WERI-Rb-1 (cell line): ENCODE data around the gene TK1.
A peak's percentile ranks its signal among the peaks of the same experiment; 100 is the strongest.

Experiments
- DNase-seq: peaks from one replicate; pipeline ENCODE4 v3.0.0-alpha.2; 2020
- H3K27ac ChIP-seq: fragments of 250-450 bp; sonication (Bioruptor Pico); 2 replicates; pipeline ENCODE4 v1.5.1; 2020; ENCODE audit warnings: mild to moderate bottlenecking, moderate library complexity
- H3K27me3 ChIP-seq: fragments of 250-450 bp; sonication (Bioruptor Pico); 2 replicates; pipeline ENCODE4 v1.5.1; 2021; ENCODE audit warnings: mild to moderate bottlenecking, low read depth, moderate library complexity; ENCODE audit not compliant: insufficient read depth, severe bottlenecking
- H3K36me3 ChIP-seq: fragments of 250-450 bp; sonication (Bioruptor Pico); 2 replicates; pipeline ENCODE4 v1.5.1; 2020; ENCODE audit warnings: mild to moderate bottlenecking, moderate library complexity
- H3K4me3 ChIP-seq: 2 replicates; pipeline ENCODE4 v1.5.1; 2011; ENCODE audit warnings: low read depth, mild to moderate bottlenecking, control low read depth, low read length
- H3K9me3 ChIP-seq: fragments of 250-450 bp; sonication (Bioruptor Pico); 2 replicates; pipeline ENCODE4 v1.5.1; 2021; ENCODE audit warnings: mild to moderate bottlenecking, moderate library complexity; ENCODE audit not compliant: severe bottlenecking
- TF ChIP-seq, protein P1 (sequence below): IDR thresholded peaks from 2 replicates; pipeline ENCODE4 v1.5.1; 2011; ENCODE audit warnings: low read depth, mild to moderate bottlenecking, control low read depth, inconsistent platforms, low read length

Gene TK1

DNA sequence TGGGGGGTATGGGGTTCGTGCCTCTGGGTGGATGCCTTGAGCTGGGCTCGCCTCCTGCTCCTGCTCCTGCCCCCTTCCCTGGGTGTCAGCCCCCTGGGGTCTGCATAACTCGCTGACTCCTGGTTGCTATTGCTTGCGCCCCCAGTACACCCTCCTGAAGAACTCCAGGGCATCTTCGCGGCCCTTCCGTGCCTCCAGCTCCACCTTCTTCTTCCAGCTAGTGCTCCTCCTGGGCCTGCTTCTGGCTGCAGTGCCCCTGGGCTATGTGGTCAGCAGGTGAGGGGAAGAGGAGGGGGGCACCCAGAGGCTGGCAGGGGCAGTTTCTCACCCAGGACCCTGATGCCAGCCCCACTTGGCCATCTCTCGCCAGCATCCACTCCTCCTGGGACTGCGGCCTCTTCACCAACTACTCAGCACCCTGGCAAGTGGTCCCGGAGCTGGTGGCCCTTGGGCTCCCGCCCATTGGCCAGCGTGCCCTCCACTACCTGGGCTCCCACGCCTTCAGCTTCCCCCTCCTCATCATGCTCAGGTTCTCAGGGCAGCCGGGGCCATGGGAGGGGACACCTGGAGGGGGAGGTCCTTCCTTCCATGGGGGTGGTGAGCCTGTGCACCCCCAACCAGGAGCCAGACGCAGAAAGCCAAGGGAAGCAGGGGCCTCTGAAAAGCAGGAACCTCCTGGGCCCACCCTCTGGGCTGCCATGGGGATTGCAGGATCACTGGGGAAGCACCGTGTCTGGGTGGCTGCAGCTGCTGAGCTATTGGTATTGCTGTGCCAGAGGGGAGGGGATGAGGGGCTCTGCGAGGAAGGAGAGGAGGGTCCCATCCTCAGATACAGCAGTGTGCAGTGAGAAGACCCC lies 48.4 kb downstream of the TK1 start:
- no peaks in the 10 kb centered on the region for H3K9me3 ChIP-seq
- no peaks in the 10 kb centered on the region for H3K36me3 ChIP-seq
- H3K27me3 ChIP-seq, result no peaks in the 10 kb centered on the region
- peak; percentile 25 for DNase-seq
- TF ChIP-seq, protein P1, sequence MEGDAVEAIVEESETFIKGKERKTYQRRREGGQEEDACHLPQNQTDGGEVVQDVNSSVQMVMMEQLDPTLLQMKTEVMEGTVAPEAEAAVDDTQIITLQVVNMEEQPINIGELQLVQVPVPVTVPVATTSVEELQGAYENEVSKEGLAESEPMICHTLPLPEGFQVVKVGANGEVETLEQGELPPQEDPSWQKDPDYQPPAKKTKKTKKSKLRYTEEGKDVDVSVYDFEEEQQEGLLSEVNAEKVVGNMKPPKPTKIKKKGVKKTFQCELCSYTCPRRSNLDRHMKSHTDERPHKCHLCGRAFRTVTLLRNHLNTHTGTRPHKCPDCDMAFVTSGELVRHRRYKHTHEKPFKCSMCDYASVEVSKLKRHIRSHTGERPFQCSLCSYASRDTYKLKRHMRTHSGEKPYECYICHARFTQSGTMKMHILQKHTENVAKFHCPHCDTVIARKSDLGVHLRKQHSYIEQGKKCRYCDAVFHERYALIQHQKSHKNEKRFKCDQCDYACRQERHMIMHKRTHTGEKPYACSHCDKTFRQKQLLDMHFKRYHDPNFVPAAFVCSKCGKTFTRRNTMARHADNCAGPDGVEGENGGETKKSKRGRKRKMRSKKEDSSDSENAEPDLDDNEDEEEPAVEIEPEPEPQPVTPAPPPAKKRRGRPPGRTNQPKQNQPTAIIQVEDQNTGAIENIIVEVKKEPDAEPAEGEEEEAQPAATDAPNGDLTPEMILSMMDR, result no peak
- no peak overlapping the region for H3K27ac ChIP-seq
- no peak overlapping the region for H3K4me3 ChIP-seq

DNA sequence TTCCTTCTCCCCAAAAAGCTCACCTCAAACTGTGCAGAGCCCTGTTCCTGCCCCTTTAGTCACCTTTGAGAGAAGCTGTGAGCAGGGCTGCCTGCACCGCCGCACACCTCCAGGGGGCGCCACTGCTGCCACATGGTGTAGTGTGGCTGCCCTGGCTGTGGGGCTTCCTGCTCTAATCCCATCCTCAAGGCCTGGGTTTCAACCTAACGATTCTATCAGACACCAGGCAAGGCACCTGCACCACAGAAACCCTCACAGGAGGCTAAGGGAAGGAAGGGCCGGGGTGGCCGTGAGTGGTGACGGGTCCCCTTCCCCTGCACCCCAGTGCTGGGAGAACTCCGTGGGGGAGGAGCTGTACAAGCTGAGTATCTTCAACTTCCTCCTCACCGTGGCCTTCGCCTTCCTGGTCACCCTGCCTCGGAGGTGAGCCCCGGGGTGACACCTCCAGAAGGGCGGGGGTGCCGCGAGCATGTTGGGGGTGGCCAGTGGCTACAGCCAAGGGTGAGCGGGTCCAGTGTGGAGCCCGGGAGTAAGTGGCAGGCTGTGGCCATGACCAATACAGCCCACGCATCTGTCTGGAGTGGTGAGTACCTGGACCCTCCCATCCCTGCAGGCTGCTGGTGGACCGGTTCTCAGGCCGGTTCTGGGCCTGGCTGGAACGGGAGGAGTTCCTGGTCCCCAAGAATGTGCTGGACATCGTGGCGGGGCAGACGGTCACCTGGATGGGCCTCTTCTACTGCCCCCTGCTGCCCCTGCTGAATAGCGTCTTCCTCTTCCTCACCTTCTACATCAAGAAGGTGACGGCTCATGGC lies 49.3 kb downstream of the TK1 start:
- Histone ChIP-seq H3K4me3 (no peak overlapping the region), H3K27me3 (no peaks in the 10 kb centered on the region), H3K9me3 (no peaks in the 10 kb centered on the region), H3K27ac (no peak overlapping the region), H3K36me3 (no peaks in the 10 kb centered on the region)
- TF ChIP-seq, protein P1, result peak; percentile 74
- DNase-seq, result peak; percentile 33

DNA sequence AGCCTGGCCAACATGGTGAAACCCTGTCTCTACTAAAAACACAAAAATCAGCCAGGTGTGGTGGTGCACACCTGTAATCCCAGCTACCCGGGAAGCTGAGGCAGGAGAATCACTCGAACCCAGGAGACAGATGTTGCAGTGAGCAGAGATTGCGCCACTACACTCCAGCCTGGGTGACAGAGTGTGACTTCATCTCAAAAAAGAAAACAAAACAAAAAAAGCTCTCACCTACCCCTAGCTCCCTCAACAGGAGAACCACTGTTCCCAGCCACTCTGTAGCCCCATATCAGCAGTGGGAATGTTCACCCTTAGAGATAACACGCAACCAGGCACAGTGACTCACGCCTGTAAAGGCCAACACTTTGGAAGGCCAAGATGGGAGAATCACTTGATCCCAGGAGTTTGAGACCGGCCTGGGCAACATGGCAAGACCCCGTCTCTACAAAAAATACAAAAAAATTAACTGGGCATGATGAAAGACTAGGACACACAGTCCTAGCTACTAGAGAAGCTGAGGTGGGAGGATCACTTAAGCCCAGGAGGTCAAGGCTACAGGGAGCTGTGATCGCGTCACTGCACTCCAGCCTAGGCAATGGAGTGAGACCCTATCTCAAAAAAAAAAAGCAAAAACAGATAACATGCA lies 50.9 kb downstream of the TK1 start:
- no peaks in the 10 kb centered on the region for H3K9me3 ChIP-seq
- no peaks in the 10 kb centered on the region for H3K36me3 ChIP-seq
- no peak overlapping the region for H3K27ac ChIP-seq
- H3K27me3 ChIP-seq, result no peaks in the 10 kb centered on the region
- DNase-seq, result no peak
- no peak overlapping the region for H3K4me3 ChIP-seq
- TF ChIP-seq, protein P1, result no peak

DNA sequence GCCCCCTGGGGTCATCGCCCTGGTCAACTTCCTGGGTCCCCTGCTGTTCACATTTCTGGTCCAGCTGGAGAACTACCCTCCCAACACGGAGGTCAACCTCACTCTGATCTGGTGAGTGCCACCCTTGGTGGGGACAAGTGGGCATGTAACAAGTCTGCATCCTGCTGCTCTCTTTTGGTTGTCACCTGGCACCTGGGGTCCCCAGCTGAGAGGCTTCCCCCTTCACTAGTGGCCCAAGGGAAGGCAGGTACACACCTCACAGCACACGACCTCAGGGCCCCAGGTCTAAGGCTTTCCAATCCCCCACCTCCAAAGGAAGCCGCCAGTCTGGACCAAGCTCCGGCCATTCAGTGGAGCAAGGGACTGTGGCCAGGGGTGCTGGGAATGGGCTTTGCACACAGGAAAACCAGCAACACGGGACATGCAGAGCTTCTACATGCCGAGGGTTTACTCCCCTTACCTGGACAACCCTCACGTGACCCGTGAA lies 51.9 kb downstream of the TK1 start:
- DNase-seq, result no peak
- Histone ChIP-seq H3K36me3 (no peaks in the 10 kb centered on the region), H3K9me3 (no peaks in the 10 kb centered on the region), H3K27me3 (no peaks in the 10 kb centered on the region), H3K4me3 (no peak overlapping the region), H3K27ac (no peak overlapping the region)
- TF ChIP-seq, protein P1, result no peak

DNA sequence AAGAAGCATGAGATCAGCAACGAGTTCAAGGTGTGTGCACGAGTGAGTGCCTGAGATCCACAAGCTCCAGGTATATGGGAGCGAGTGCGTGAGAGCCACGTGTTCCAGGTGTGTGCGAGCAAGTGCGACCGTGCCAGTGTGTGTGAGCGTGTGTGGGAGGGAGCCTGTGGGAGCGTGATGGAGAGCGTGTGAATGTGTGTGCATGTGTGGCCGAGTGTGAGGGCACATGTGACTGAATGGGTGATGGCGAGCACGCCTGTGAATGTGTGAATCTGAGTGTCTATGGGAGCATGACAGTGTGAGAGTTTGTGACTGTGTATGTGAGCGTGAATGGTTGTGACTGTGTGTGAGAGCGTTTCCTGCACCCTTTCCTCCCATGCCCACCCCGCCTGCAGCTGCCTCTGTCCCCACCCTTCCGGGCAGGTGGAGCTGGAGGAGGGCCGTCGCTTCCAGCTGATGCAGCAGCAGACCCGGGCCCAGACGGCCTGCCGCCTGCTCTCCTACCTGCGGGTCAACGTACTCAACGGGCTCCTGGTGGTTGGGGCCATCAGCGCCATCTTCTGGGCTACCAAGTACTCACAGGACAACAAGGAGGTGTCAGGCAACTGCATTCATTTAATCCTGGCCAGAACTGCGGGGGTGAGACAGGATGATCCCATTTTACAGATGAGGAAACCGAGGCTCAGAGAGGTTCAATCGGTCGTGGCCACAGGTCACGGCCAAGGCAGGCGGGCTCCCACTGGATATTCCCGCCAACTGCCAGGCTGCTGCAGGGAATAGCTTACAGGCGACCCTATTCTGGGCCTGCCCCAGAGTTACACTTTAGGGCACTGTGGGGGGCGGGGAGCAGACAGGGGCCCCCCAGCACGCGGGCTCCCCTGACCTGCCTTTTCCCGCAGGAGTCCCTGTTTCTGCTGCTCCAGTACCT lies 52.6 kb downstream of the TK1 start:
- no peaks in the 10 kb centered on the region for H3K27me3 ChIP-seq
- no peak overlapping the region for H3K4me3 ChIP-seq
- H3K36me3 ChIP-seq, result no peaks in the 10 kb centered on the region
- H3K9me3 ChIP-seq, result no peaks in the 10 kb centered on the region
- peak; percentile 89 for DNase-seq
- H3K27ac ChIP-seq, result no peak overlapping the region
- TF ChIP-seq, protein P1, result peak; percentile 88
